ENCODE results near the gene PKP1. TPM values are rescaled to one million over a fixed set of nuclear protein-coding genes. Genes with fewer than 3 reads are reported as not detected.

PKP1 gene
- total and polyA plus RNA-seq, 2 donors (not counting 3 experiments of a cell fraction or from before 2014, with no cell fraction given), result 0.01 TPM; not detected in 1

GRCh38 chr1:201305815-201306214, 22.5 kb downstream of the PKP1 start:
- Histone ChIP-seq H3K27me3 (ENCODE audit: control insufficient read depth in 2 of 2, insufficient read depth in 2 of 2, low read length in 2 of 2) (peaks cover 6 to 8% of the 10 kb centered on the region in 2 experiments), H2AFZ (ENCODE audit: low read depth, low read length) (no peak overlapping the region), H3K4me3 (replicated peaks in 1 of 3; ENCODE audit: insufficient read depth in 1 of 3, low read depth in 1 of 3, low read length in 3 of 3) (no peak overlapping the region), H3K4me1 (ENCODE audit: control insufficient read depth, extremely low read depth, insufficient read depth, low read length) (peaks cover 8% of the 10 kb centered on the region), H3K9me3 (replicated peaks; ENCODE audit: control insufficient read depth, insufficient read depth, low read length) (no peaks in the 10 kb centered on the region), H4K20me1 (replicated peaks; ENCODE audit: control insufficient read depth, extremely low read depth, insufficient read depth, low read length) (no peaks in the 10 kb centered on the region), H3K79me2 (ENCODE audit: control insufficient read depth, insufficient read depth, low read length) (no peaks in the 10 kb centered on the region), H3K27ac (ENCODE audit: insufficient read depth, low read depth, low read length) (no peak overlapping the region), H3K9me1 (replicated peaks; ENCODE audit: control insufficient read depth, extremely low read depth, insufficient read depth, low read length) (no peaks in the 10 kb centered on the region), H3K36me3 (ENCODE audit: control insufficient read depth in 2 of 2, extremely low read depth in 1 of 2, insufficient read depth in 2 of 2, low read length in 2 of 2) (no peaks in the 10 kb centered on the region), H3K9ac (replicated peaks; ENCODE audit: extremely low read depth, insufficient read depth, low read length) (no peak overlapping the region), H3K4me2 (ENCODE audit: insufficient read depth, low read length) (no peak overlapping the region)
- dilution Hi-C loops (cut with MboI; ENCODE audit: extremely low pct_ligation_motif_present, low sequenced_read_pairs), result no loop called here
- DNase-seq (ENCODE audit: low read depth, low spot score) (no peak), FAIRE-seq (no peak)
- intact Hi-C loops (cut with micrococcal nuclease), result no loop called here
- no TSS peak for BruUV-seq (replicated peaks)
- ChIA-PET CTCF (no interaction called here), POLR2A (no interaction called here)
- TF ChIP-seq JUN (IDR thresholded peaks at IDR 0.05; ENCODE audit: borderline replicate concordance, insufficient read depth, insufficient read length, low read depth) (no peak), EZH2 (IDR thresholded peaks at IDR 0.05; ENCODE audit: borderline replicate concordance, low read depth, low read length, severe bottlenecking) (no peak), MAX (IDR thresholded peaks at IDR 0.05; ENCODE audit: insufficient read depth, insufficient read length) (no peak), POLR2AphosphoS5 (IDR thresholded peaks at IDR 0.05; ENCODE audit: insufficient read depth, low read depth, low read length) (no peak), CTCF (IDR thresholded peaks at IDR 0.05; ENCODE audit: extremely low read depth in 1 of 2, insufficient read depth in 1 of 2, low read depth in 1 of 2, low read length in 2 of 2) (no peak), MYC (IDR thresholded peaks at IDR 0.05; ENCODE audit: low read depth, low read length) (no peak)
